ENCODE measurements around the gene EPB41L5.
"Not testable (repeated sequence)": the region's sequence is repeated elsewhere in the genome, so short reads cannot be mapped to it uniquely, and the experiment has no call there.

EPB41L5 gene

GRCh38 chr2:120148229-120148628 lies 135.4 kb downstream of the EPB41L5 start:
- no peak overlapping the region for H3K27ac ChIP-seq
- TF ChIP-seq ZFX (IDR thresholded peaks at IDR 0.05; ENCODE audit: borderline replicate concordance) (no peak), CTCF (IDR thresholded peaks at IDR 0.05) (no peak)

- H3K27ac ChIP-seq, result no peak overlapping the region
- no peak for TF ChIP-seq ZFX (IDR thresholded peaks at IDR 0.05; ENCODE audit: borderline replicate concordance)
- TF ChIP-seq CTCF (IDR thresholded peaks at IDR 0.05), result no peak
Observed at GRCh38 chr2:120148669-120149068, 135.8 kb downstream of the EPB41L5 start.

- no peak overlapping the region for H3K27ac ChIP-seq
- TF ChIP-seq ZFX (IDR thresholded peaks at IDR 0.05; ENCODE audit: borderline replicate concordance) (no peak), CTCF (IDR thresholded peaks at IDR 0.05) (no peak)
Observed at GRCh38 chr2:120149406-120149805, 136.5 kb downstream of the EPB41L5 start.

- no peak overlapping the region for H3K27ac ChIP-seq
- no peak for TF ChIP-seq ZFX (IDR thresholded peaks at IDR 0.05; ENCODE audit: borderline replicate concordance)
- no peak for TF ChIP-seq CTCF (IDR thresholded peaks at IDR 0.05)
Observed at GRCh38 chr2:120150040-120150482, 137.2 kb downstream of the EPB41L5 start.

GRCh38 chr2:120155308-120155707 lies 142.4 kb downstream of the EPB41L5 start:
- TF ChIP-seq ZFX (IDR thresholded peaks at IDR 0.05; ENCODE audit: borderline replicate concordance) (no peak), CTCF (IDR thresholded peaks at IDR 0.05) (no peak)
- H3K27ac ChIP-seq, result no peak overlapping the region

- H3K27ac ChIP-seq, result not testable (repeated sequence)
Observed at GRCh38 chr2:120158658-120159057, 145.8 kb downstream of the EPB41L5 start.

GRCh38 chr2:120161190-120161589 lies 148.3 kb downstream of the EPB41L5 start:
- no peak overlapping the region for H3K27ac ChIP-seq
- TF ChIP-seq CTCF (IDR thresholded peaks at IDR 0.05) (no peak), ZFX (IDR thresholded peaks at IDR 0.05; ENCODE audit: borderline replicate concordance) (no peak)

- TF ChIP-seq CTCF (IDR thresholded peaks at IDR 0.05) (no peak), ZFX (IDR thresholded peaks at IDR 0.05; ENCODE audit: borderline replicate concordance) (no peak)
- H3K27ac ChIP-seq, result no peak overlapping the region
Observed at GRCh38 chr2:120162716-120163115, 149.8 kb downstream of the EPB41L5 start.

Data from 22Rv1 (cell line).